ENCODE results near the gene CARD14. TPM values are rescaled to one million over a fixed set of nuclear protein-coding genes. Genes with fewer than 3 reads are reported as not detected.

The CARD14 gene
- total RNA-seq, 1 experiment from 2014 or later = 2.3 TPM

GRCh38 chr17:80189611-80190010 lies 19.8 kb downstream of the CARD14 start:
- Histone ChIP-seq H3K4me1 (ENCODE audit: insufficient read depth, low read length) (peaks cover 13% of the 10 kb centered on the region), H3F3A (ENCODE audit: low read length, unreplicated experiment) (no peaks in the 10 kb centered on the region), H3K9ac (ENCODE audit: low read length) (no peak overlapping the region), H3K27ac (ENCODE audit: low read length) (no peak overlapping the region), H3K9me2 (replicated peaks; ENCODE audit: low read length) (no peaks in the 10 kb centered on the region), H3K79me2 (ENCODE audit: low read length) (no peaks in the 10 kb centered on the region), H3K36me3 (ENCODE audit: low read depth, low read length) (no peaks in the 10 kb centered on the region), H3K4me2 (ENCODE audit: low read length) (no peak overlapping the region), H4K20me1 (ENCODE audit: low read length) (no peaks in the 10 kb centered on the region), H3K27me3 (ENCODE audit: low read length) (no peaks in the 10 kb centered on the region), H2AFZ (ENCODE audit: low read length) (no peak overlapping the region), H3K4me3 (ENCODE audit: low read length) (no peak overlapping the region), H3K9me3 (ENCODE audit: low read length) (no peaks in the 10 kb centered on the region)
- intact Hi-C loops (cut with micrococcal nuclease) = no loop called here
- POLR2A ChIA-PET (ENCODE audit: unreplicated experiment) = no interaction called here
- CTCF ChIA-PET = no interaction called here
- DNase-seq = no peak
- no TSS peak for BruUV-seq (replicated peaks)
- ATAC-seq = no peak
- TF ChIP-seq EZH2phosphoT487 (IDR thresholded peaks at IDR 0.05; ENCODE audit: borderline replicate concordance, low read length) = no peak
- TF ChIP-seq, protein P1, sequence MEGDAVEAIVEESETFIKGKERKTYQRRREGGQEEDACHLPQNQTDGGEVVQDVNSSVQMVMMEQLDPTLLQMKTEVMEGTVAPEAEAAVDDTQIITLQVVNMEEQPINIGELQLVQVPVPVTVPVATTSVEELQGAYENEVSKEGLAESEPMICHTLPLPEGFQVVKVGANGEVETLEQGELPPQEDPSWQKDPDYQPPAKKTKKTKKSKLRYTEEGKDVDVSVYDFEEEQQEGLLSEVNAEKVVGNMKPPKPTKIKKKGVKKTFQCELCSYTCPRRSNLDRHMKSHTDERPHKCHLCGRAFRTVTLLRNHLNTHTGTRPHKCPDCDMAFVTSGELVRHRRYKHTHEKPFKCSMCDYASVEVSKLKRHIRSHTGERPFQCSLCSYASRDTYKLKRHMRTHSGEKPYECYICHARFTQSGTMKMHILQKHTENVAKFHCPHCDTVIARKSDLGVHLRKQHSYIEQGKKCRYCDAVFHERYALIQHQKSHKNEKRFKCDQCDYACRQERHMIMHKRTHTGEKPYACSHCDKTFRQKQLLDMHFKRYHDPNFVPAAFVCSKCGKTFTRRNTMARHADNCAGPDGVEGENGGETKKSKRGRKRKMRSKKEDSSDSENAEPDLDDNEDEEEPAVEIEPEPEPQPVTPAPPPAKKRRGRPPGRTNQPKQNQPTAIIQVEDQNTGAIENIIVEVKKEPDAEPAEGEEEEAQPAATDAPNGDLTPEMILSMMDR (conservative IDR thresholded peaks at IDR 0.05; ENCODE audit: low read depth, low read length) = no peak
- no peak for TF ChIP-seq EZH2 (IDR thresholded peaks at IDR 0.05; ENCODE audit: low read length, unreplicated experiment)

DNA sequence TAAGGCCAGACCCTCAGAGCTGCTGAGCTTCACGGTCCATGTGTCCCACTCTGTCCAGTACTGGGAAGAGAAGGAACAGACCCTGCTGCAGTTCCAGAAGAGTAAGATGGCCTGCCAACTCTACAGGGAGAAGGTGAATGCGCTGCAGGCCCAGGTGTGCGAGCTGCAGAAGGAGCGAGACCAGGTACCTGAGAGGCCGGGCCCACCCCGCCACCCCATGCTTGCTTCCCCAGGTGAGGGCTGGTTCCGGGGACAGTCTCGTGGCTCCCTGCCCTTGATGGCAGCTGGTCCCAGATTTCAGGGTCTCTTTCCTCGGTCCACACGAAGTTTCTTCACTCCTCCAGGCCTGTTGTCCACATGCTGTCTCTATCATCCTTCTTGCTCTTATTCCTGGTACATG lies 20.9 kb downstream of the CARD14 start:
- Histone ChIP-seq H3K4me3 (ENCODE audit: low read length) (no peak overlapping the region), H3K27ac (ENCODE audit: low read length) (no peak overlapping the region), H2AFZ (ENCODE audit: low read length) (no peak overlapping the region), H3K79me2 (ENCODE audit: low read length) (no peaks in the 10 kb centered on the region), H3K36me3 (ENCODE audit: low read depth, low read length) (no peaks in the 10 kb centered on the region), H4K20me1 (ENCODE audit: low read length) (no peaks in the 10 kb centered on the region), H3K9me3 (ENCODE audit: low read length) (no peaks in the 10 kb centered on the region), H3F3A (ENCODE audit: low read length, unreplicated experiment) (no peaks in the 10 kb centered on the region), H3K27me3 (ENCODE audit: low read length) (no peaks in the 10 kb centered on the region), H3K4me1 (ENCODE audit: insufficient read depth, low read length) (peaks cover 13% of the 10 kb centered on the region), H3K4me2 (ENCODE audit: low read length) (no peak overlapping the region), H3K9me2 (replicated peaks; ENCODE audit: low read length) (no peaks in the 10 kb centered on the region), H3K9ac (ENCODE audit: low read length) (no peak overlapping the region)
- no peak for TF ChIP-seq EZH2phosphoT487 (IDR thresholded peaks at IDR 0.05; ENCODE audit: borderline replicate concordance, low read length)
- no peak for TF ChIP-seq EZH2 (IDR thresholded peaks at IDR 0.05; ENCODE audit: low read length, unreplicated experiment)
- TF ChIP-seq, protein P1 (conservative IDR thresholded peaks at IDR 0.05; ENCODE audit: low read depth, low read length) = no peak
- intact Hi-C loops (cut with micrococcal nuclease) = no loop called here
- ChIA-PET POLR2A (ENCODE audit: unreplicated experiment) (no interaction called here), CTCF (interaction anchor here (0.7 kb wide), 1 partner anchor 182 kb away, joined by 3 read pairs; no protein-coding TSS in a partner anchor)
- DNase-seq (no peak), ATAC-seq (no peak)
- BruUV-seq (replicated peaks) = no TSS peak

GRCh38 chr17:80191192-80191591 lies 21.4 kb downstream of the CARD14 start:
- DNase-seq = no peak
- H3K27ac ChIP-seq (ENCODE audit: low read length) = no peak overlapping the region
- no peaks in the 10 kb centered on the region for H3K9me3 ChIP-seq (ENCODE audit: low read length)
- H3K4me1 ChIP-seq (ENCODE audit: insufficient read depth, low read length) = peaks cover 13% of the 10 kb centered on the region
- H3K9ac ChIP-seq (ENCODE audit: low read length) = no peak overlapping the region
- ATAC-seq = no peak
- H3K79me2 ChIP-seq (ENCODE audit: low read length) = no peaks in the 10 kb centered on the region
- no peaks in the 10 kb centered on the region for H3K27me3 ChIP-seq (ENCODE audit: low read length)
- no TSS peak for BruUV-seq (replicated peaks)
- no peak overlapping the region for H3K4me2 ChIP-seq (ENCODE audit: low read length)
- no peaks in the 10 kb centered on the region for H3F3A ChIP-seq (ENCODE audit: low read length, unreplicated experiment)
- no peaks in the 10 kb centered on the region for H3K36me3 ChIP-seq (ENCODE audit: low read depth, low read length)
- CTCF ChIA-PET = no interaction called here
- H3K4me3 ChIP-seq (ENCODE audit: low read length) = no peak overlapping the region
- no peaks in the 10 kb centered on the region for H3K9me2 ChIP-seq (replicated peaks; ENCODE audit: low read length)
- no peak overlapping the region for H2AFZ ChIP-seq (ENCODE audit: low read length)
- intact Hi-C loops (cut with micrococcal nuclease) = no loop called here
- no peaks in the 10 kb centered on the region for H4K20me1 ChIP-seq (ENCODE audit: low read length)
- TF ChIP-seq EZH2 (IDR thresholded peaks at IDR 0.05; ENCODE audit: low read length, unreplicated experiment) = no peak
- TF ChIP-seq, protein P1 (conservative IDR thresholded peaks at IDR 0.05; ENCODE audit: low read depth, low read length) = no peak
- no peak for TF ChIP-seq EZH2phosphoT487 (IDR thresholded peaks at IDR 0.05; ENCODE audit: borderline replicate concordance, low read length)
- POLR2A ChIA-PET (ENCODE audit: unreplicated experiment) = interaction anchor here (0.6 kb wide), 1 partner anchor 90 kb away, joined by 4 read pairs; the partner anchor contains the start of gene GAA

Data from PC-3 (cell line).